Psoas muscle (tissue), 8 donors: Measurements from ENCODE around the gene CRKL. TPM values are rescaled to one million over a fixed set of nuclear protein-coding genes. Genes with fewer than 3 reads are reported as not detected.
A peak's percentile ranks its signal among the peaks of the same experiment; 100 is the strongest.

ENCODE experiments used
- ATAC-seq, 4 donors: fragments of 200-7000 bp; cut with Tn5 transposase; one replicate each; pipeline ENCODE4 v1.9.1; 2020; ENCODE audit warnings: moderate library complexity in 3 of 4, mild to moderate bottlenecking in 2 of 4
- DNase-seq, 2 donors: peaks; one replicate each; pipeline ENCODE4 v3.0.0-alpha.2; 2020
- H3K27ac ChIP-seq: fragments of 200-600 bp; one replicate; pipeline ENCODE4 v1.8.0; 2022
- H3K27me3 ChIP-seq, 3 donors: fragments of 200-600 bp in 1 of 3; one replicate each; pipeline versions ENCODE4 v1.6.1 to v1.8.0; 2013 to 2022; ENCODE audit warnings: low read length in 2 of 3, mild to moderate bottlenecking in 2 of 3, moderate library complexity in 1 of 3; ENCODE audit not compliant: insufficient read depth in 3 of 3
- H3K36me3 ChIP-seq, 2 donors: fragments of 200-600 bp in 1 of 2; one replicate each; pipeline versions ENCODE4 v1.6.1 to v1.8.0; 2013 to 2022; ENCODE audit warnings: low read depth in 1 of 2, mild to moderate bottlenecking in 1 of 2, moderate library complexity in 1 of 2; ENCODE audit not compliant: insufficient read depth in 1 of 2
- H3K4me1 ChIP-seq: fragments of 200-600 bp; one replicate; pipeline ENCODE4 v1.8.0; 2022
- H3K4me3 ChIP-seq: fragments of 200-600 bp; one replicate; pipeline ENCODE4 v1.8.0; 2022; ENCODE audit warnings: mild to moderate bottlenecking
- H3K9me3 ChIP-seq: fragments of 200-600 bp; one replicate; pipeline ENCODE4 v1.8.0; 2022
- CTCF ChIP-seq: fragments of 200-600 bp; IDR thresholded peaks from one replicate; pipeline ENCODE4 v1.8.0; 2022; ENCODE audit warnings: antibody characterized with exemption
- WGBS, 3 donors: extraction: QIAGEN DNeasy Blood & Tissue Kit; methylation state at CpG; one replicate each; pipeline versions ENCODE4 v1.1.6 to v1.1.7; 2013; 5-methylcytosine and 5-hydroxymethylcytosine counted together
- intact Hi-C, 2 donors: fragments of 100-400 bp; cut with DNase I; formaldehyde crosslinking; loops; one replicate each; pipeline versions ENCODE4 v1.11.0 to v1.14.2; 2022
- polyA plus RNA-seq, 3 donors: library from polyadenylated mRNA; stranded (reverse); fragments of 200-250 nt; gene quantifications; one replicate each; pipeline ENCODE4 v1.2.3, GENCODE V29; 2013
- total RNA-seq, 4 donors: library from RNA; stranded (reverse); fragmentation: NEBNext Ultra II Directional in 2 of 4; extraction: Animal tissue kit (Norgen Biotek cat#: 25700) in 2 of 4; gene quantifications; one replicate each; pipeline versions ENCODE4 v1.2.1 to v1.2.4, GENCODE V29; 2021 to 2023
- donor health status: healthy with polysubstance abuse.
- donor health status: DM: no; HTN: no; CAD: no; lungs with moderate emphysema.
- donor health status: Bipolar disorder and iron deficiency.
- donor health status: healthy.
- donor health status: DM: yes; HTN: yes; CAD: no.
- donor health status: DM: no; HTN: no; CAD: no.
- donor health status: DM: no; HTN: no; CAD: no.
- donor health status: DM: yes; HTN: yes; CAD: no.

Gene CRKL
- total and polyA plus RNA-seq, 7 donors, result 29.7 to 94.7 (median 68.9) TPM

DNA sequence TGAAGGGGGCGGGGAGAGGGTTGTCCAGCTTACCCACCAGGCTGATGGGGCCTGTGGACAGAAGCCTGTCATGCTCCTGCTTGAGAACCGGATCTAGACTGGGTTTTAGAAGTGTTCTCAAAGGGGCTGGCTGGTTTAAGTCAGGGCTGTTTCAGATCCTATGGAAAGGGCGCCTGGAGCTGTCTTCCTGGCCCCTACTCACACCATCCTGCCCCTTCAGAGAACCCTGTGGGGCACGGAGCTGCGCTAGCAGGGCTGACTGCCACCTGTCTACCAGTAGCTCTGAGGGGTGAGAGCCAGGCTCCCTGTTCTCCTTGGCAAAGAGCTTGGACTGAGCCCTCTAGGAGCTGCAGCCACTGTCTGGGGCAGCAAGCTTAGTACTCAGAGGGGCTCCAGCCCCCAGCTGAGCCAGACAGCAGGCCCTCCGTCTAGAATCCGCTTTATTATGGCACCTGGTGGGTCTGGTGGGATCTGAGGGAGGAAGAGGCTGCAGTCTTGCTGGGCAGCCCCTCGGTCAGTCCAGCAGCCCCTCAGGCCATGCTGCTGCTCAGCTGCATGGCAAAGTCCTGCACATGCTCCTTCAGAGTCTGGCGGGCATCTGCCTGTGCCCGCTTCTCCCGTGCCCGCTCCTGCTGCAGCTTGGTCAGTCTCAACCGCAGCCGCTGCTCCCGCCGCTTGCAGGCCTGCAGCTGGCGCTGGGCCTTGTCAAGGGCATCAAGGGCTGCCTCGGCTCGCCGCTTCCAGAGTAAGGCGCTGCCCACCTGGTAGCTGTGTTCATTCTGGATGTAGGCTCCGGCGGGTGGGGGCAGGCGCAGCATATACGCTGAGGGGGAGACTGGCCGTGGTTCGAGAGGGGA lies 82.4 kb downstream of the CRKL start:
- H3K4me1 ChIP-seq, result peaks cover 27% of the 10 kb centered on the region
- no peak for TF ChIP-seq CTCF
- DNase-seq, result no peak
- no peaks in the 10 kb centered on the region for H3K27me3 ChIP-seq
- intact Hi-C loops, result loop anchor here in 1 of 2 donors (10.0 kb wide), 1 partner anchor 65 kb away; no protein-coding TSS in a partner anchor
- peak overlapping the region; percentile 73 for H3K4me3 ChIP-seq
- no peaks in the 10 kb centered on the region for H3K9me3 ChIP-seq
- H3K27ac ChIP-seq, result no peak overlapping the region
- peaks cover 0 to 61% of the 10 kb centered on the region in 2 donors for H3K36me3 ChIP-seq
- 81 to 87% (median 82%) methylated on average over 25 to 27 of the region's 27 CpGs for WGBS, 3 donors
- ATAC-seq, result no peak

- H3K4me1 ChIP-seq, result peaks cover 27% of the 10 kb centered on the region
- 45 to 55% (median 50%) methylated on average over 22 of the region's 22 CpGs for WGBS, 3 donors
- peak overlapping the region; percentile 92 for H3K27ac ChIP-seq
- H3K4me3 ChIP-seq, result peak overlapping the region; percentile 73
- TF ChIP-seq CTCF, result no peak
- H3K9me3 ChIP-seq, result no peaks in the 10 kb centered on the region
- intact Hi-C loops, result no loop called here
- ATAC-seq, result no peak
- H3K36me3 ChIP-seq, result peaks cover 0 to 53% of the 10 kb centered on the region in 2 donors
- no peak for DNase-seq
- no peaks in the 10 kb centered on the region for H3K27me3 ChIP-seq
Measured at GRCh38 chr22:21000207-21000986, 83.2 kb downstream of the CRKL start.

DNA sequence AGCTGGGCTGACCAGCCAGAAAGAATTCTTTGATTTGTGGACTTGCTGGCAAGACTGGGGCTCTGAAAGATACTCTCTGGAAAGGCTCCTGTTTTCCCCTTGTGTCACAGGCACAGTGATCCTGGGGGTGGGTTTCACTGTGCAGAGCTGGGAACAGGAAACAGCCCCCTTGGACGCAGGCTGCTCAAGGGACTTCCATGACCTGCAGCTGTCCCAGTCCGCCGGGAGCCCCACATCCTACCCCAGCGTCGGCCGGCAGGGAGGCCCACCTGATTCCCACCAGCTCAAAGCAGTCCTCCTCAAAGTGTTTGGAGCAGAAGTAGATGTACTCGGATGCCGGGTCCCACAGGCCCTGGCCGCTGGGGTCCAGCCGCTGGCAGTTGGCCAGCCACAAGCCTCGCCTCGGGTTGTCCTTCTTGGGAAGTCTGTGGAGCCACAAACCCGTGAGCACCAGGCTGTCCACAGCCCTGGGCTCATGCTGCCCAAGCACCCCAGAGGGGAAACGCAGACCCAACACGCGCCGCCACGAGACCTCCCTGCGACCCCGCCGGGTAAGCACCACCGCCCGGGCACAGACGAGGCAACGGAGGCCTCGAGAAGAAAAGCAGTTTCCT lies 83.9 kb downstream of the CRKL start:
- intact Hi-C loops, result no loop called here
- TF ChIP-seq CTCF, result no peak
- 1% methylated on average over 26 of the region's 26 CpGs for WGBS, 3 donors
- H3K9me3 ChIP-seq, result no peaks in the 10 kb centered on the region
- H3K27me3 ChIP-seq, result no peaks in the 10 kb centered on the region
- peak overlapping the region; percentile 73 for H3K4me3 ChIP-seq
- peak overlapping the region; percentile 92 for H3K27ac ChIP-seq
- peaks cover 27% of the 10 kb centered on the region for H3K4me1 ChIP-seq
- DNase-seq (no peak), ATAC-seq (peak in 2 of 4 donors; percentile 0)
- H3K36me3 ChIP-seq, result peaks cover 0 to 46% of the 10 kb centered on the region in 2 donors

DNA sequence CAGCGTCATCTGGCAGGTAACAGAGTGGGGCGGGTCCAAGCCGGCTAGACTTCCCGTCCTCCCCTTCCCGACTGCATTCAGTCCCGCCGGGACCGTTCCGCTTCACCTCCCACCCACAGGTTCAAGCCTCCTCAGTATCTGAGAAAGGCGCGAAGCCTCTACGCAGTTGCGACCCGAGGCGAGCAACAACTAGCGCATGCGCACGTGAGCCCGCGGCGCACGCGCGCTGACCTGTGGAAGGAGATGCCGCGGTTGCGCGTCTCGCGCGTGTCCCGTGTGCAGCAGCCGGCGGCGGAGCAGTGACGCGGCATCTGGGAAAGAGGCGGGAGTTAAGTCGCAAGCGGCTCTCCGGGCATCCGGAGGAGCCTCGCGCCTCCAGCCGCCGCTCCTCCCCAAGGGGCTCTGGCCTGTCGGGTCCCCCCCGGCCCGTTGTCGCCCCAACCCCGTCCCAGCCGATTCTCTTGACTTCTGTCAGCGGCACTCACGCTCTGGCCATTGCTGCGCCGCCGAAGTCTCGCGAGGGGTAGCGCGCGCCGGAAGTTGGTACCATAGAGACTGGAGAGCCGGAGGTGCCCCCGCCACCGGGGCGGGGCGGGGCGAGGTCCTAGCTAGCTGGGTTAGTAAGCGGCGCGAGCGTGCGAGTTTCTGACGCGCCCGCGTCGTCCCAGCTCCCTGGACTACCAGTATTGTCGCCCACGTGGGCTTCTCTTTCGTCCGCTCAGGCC lies 84.6 kb downstream of the CRKL start, which contains the start of gene THAP7:
Gene THAP7 (minus strand): TSS at position 518 of the 725 bp plus-strand sequence. CDS start 207 bp downstream, at position 311.
- no peak for TF ChIP-seq CTCF
- Histone ChIP-seq H3K4me3 (peak within 1 kb of the TSS; percentile 73), H3K27me3 (no peaks in the 10 kb centered on the region), H3K36me3 (peaks cover 0 to 39% of the 10 kb centered on the region in 2 donors), H3K9me3 (no peaks in the 10 kb centered on the region), H3K4me1 (peaks cover 27% of the 10 kb centered on the region), H3K27ac (peak within 1 kb of the TSS; percentile 92)
- DNase-seq (peak; percentile 99), ATAC-seq (peak; percentile 94 to 97 (median 95))
- intact Hi-C loops, result no loop called here
- 0% methylated on average over 68 to 83 of the region's 83 CpGs for WGBS, 3 donors
